HepG2 (cell line): Measurements from ENCODE around the gene TF. TPM values are rescaled to one million over a fixed set of nuclear protein-coding genes. Genes with fewer than 3 reads are reported as not detected.

Source experiments
- KLF11 ChIP-seq: IDR thresholded peaks from 2 replicates; pipeline ENCODE4 v1.6.1; 2016; ENCODE audit warnings: missing compliant biosample characterization
- MEIS1 ChIP-seq: sonication (generic); formaldehyde crosslinking; IDR thresholded peaks from 2 replicates; pipeline ENCODE4 v1.9.0; 2021; ENCODE audit warnings: mild to moderate bottlenecking, missing genetic modification reagents, moderate library complexity, borderline replicate concordance
- POLR2AphosphoS2 ChIP-seq: IDR thresholded peaks from 2 replicates; pipeline ENCODE4 v1.6.1; 2011; ENCODE audit warnings: low read depth, low read length, improper control_type of control experiment
- POLR2AphosphoS5 ChIP-seq: IDR thresholded peaks from 2 replicates; pipeline ENCODE4 v1.6.1; 2012; ENCODE audit warnings: low read depth, low read length
- PRMT3 ChIP-seq: sonication (generic); formaldehyde crosslinking; IDR thresholded peaks from 2 replicates; pipeline ENCODE4 v1.8.1; 2022; ENCODE audit warnings: low read depth, mild to moderate bottlenecking, moderate library complexity, missing genetic modification reagents, borderline replicate concordance
- ZFYVE20 ChIP-seq: sonication (generic); formaldehyde crosslinking; IDR thresholded peaks from 2 replicates; pipeline ENCODE4 v1.8.0; 2023; ENCODE audit warnings: low read depth, mild to moderate bottlenecking, moderate library complexity, missing genetic modification reagents, borderline replicate concordance
- ZNF292 ChIP-seq: sonication (generic); formaldehyde crosslinking; IDR thresholded peaks from 2 replicates; pipeline ENCODE4 v1.8.1; 2022; ENCODE audit warnings: mild to moderate bottlenecking, low read depth, missing genetic modification reagents, borderline replicate concordance
- ZNF326 ChIP-seq: sonication (generic); formaldehyde crosslinking; IDR thresholded peaks from 2 replicates; pipeline ENCODE4 v1.4.0; 2020; ENCODE audit warnings: missing genetic modification reagents, borderline replicate concordance
- ZNF7 ChIP-seq: IDR thresholded peaks from 2 replicates; pipeline ENCODE4 v1.6.1; 2016; ENCODE audit warnings: missing biosample characterization, missing genetic modification reagents
- ZNF780A ChIP-seq: sonication (generic); formaldehyde crosslinking; IDR thresholded peaks from 2 replicates; pipeline ENCODE4 v1.8.0; 2022; ENCODE audit warnings: mild to moderate bottlenecking, missing genetic modification reagents, moderate library complexity
- polyA plus RNA-seq, 8 experiments: library from polyadenylated mRNA; depleted of rRNA in 3 of 8; stranded (reverse) in 7 of 8; unstranded in 1 of 8; fragments of >200 nt; fragmentation: Illumina TruSeq in 4 of 8; extraction: Trizol in 4 of 8; gene quantifications; 2 replicates each; pipeline versions ENCODE4 v1.2.1 to v1.2.3, GENCODE V29; 2011 to 2016; ENCODE audit warnings: low read depth in 4 of 8, missing spikeins in 1 of 8, mixed read lengths in 1 of 8; ENCODE audit not compliant: insufficient read depth in 1 of 8
- total RNA-seq, 5 experiments: library from RNA; depleted of rRNA; stranded (reverse); fragments of >200 nt; fragmentation: Illumina TruSeq; extraction: Trizol; gene quantifications; 2 replicates each; pipeline ENCODE4 v1.2.3, GENCODE V29; 2016; ENCODE audit warnings: low read depth in 1 of 5
- TF ChIP-seq, protein P1 (sequence below): sonication (generic); formaldehyde crosslinking; IDR thresholded peaks from 2 replicates; pipeline ENCODE4 v1.4.0; 2020; ENCODE audit warnings: missing genetic modification reagents, mild to moderate bottlenecking, borderline replicate concordance
- TF ChIP-seq, protein P2 (sequence below): IDR thresholded peaks from 2 replicates; pipeline ENCODE4 v1.4.0; 2020; ENCODE audit warnings: mild to moderate bottlenecking, missing genetic modification reagents
- TF ChIP-seq, protein P3 (sequence below): sonication (generic); formaldehyde crosslinking; IDR thresholded peaks from 2 replicates; pipeline ENCODE4 v1.5.1; 2020; ENCODE audit warnings: mild to moderate bottlenecking, moderate library complexity, missing genetic modification reagents
- TF ChIP-seq, protein P4 (sequence below): fragments of 450-650 bp; IDR thresholded peaks from 2 replicates; pipeline ENCODE4 v1.6.1; 2017; ENCODE audit warnings: mild to moderate bottlenecking
- TF ChIP-seq, protein P5 (sequence below): fragments of 450-650 bp; IDR thresholded peaks from 2 replicates; pipeline ENCODE4 v1.6.1; 2016

TF gene
- total and polyA plus RNA-seq, 2 of the 13 experiments (the other 11 are each of a cell fraction or from before 2014, with no cell fraction given), result 10,074 to 11,821 TPM

DNA sequence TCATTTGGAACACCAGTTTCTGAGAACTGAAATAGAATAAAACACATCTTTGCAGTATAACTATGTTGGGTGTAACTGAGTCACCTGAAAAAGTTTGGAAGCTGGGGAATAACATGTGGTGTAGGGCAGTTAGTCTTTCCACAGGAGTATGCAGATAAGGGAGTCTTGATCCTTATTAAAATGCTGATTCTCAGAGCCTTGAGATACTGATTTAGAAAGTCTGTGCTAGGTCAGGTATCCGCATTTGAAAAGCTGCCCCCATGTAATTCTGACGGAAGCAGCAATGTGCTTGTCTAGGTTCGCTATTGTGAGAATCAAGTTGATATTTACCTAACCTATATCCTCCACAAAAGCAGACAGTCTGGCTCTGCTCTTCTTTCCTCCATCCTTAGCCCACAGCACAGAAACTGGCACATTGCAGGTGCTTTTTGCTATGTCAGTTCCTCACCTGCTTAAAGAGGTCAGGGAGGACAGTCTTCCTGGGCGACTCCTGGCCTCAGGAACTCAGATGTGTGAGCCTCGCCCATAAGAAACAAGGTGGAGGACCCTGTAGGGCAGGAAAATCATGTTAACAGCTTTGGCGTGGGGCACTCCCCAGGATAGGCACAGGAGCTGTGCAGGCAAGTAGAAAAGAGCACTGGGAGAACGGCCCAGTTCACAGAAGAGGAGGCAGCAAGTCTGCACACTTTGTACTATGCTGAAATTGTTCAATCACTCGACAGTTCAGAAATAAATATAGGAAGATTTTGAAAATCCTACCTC lies 31.8 kb downstream of the TF start (continued):
- TF ChIP-seq PRMT3 (no peak), ZNF292 (no peak), ZNF780A (CRISPR knock-in tag) (no peak), POLR2AphosphoS2 (peak; percentile 64; the same call in 1 of the 2 replicates), ZNF7 (CRISPR knock-in tag) (no peak), ZNF326 (CRISPR knock-in tag) (no peak), KLF11 (CRISPR knock-in tag) (no peak), POLR2AphosphoS5 (peak; percentile 25), ZFYVE20 (no peak), MEIS1 (CRISPR knock-in tag) (no peak)
- TF ChIP-seq, protein P1, sequence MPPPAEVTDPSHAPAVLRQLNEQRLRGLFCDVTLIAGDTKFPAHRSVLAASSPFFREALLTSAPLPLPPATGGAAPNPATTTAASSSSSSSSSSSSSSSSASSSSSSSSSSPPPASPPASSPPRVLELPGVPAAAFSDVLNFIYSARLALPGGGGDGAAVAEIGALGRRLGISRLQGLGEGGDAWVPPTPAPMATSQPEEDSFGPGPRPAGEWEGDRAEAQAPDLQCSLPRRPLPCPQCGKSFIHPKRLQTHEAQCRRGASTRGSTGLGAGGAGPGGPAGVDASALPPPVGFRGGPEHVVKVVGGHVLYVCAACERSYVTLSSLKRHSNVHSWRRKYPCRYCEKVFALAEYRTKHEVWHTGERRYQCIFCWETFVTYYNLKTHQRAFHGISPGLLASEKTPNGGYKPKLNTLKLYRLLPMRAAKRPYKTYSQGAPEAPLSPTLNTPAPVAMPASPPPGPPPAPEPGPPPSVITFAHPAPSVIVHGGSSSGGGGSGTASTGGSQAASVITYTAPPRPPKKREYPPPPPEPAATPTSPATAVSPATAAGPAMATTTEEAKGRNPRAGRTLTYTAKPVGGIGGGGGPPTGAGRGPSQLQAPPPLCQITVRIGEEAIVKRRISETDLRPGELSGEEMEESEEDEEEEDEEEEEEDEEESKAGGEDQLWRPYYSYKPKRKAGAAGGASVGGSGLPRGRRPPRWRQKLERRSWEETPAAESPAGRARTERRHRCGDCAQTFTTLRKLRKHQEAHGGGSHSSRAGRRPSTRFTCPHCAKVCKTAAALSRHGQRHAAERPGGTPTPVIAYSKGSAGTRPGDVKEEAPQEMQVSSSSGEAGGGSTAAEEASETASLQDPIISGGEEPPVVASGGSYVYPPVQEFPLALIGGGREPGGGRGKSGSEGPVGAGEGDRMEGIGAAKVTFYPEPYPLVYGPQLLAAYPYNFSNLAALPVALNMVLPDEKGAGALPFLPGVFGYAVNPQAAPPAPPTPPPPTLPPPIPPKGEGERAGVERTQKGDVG (CRISPR knock-in tag), result no peak
- TF ChIP-seq, protein P2, sequence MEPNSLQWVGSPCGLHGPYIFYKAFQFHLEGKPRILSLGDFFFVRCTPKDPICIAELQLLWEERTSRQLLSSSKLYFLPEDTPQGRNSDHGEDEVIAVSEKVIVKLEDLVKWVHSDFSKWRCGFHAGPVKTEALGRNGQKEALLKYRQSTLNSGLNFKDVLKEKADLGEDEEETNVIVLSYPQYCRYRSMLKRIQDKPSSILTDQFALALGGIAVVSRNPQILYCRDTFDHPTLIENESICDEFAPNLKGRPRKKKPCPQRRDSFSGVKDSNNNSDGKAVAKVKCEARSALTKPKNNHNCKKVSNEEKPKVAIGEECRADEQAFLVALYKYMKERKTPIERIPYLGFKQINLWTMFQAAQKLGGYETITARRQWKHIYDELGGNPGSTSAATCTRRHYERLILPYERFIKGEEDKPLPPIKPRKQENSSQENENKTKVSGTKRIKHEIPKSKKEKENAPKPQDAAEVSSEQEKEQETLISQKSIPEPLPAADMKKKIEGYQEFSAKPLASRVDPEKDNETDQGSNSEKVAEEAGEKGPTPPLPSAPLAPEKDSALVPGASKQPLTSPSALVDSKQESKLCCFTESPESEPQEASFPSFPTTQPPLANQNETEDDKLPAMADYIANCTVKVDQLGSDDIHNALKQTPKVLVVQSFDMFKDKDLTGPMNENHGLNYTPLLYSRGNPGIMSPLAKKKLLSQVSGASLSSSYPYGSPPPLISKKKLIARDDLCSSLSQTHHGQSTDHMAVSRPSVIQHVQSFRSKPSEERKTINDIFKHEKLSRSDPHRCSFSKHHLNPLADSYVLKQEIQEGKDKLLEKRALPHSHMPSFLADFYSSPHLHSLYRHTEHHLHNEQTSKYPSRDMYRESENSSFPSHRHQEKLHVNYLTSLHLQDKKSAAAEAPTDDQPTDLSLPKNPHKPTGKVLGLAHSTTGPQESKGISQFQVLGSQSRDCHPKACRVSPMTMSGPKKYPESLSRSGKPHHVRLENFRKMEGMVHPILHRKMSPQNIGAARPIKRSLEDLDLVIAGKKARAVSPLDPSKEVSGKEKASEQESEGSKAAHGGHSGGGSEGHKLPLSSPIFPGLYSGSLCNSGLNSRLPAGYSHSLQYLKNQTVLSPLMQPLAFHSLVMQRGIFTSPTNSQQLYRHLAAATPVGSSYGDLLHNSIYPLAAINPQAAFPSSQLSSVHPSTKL (CRISPR knock-in tag), result no peak
- TF ChIP-seq, protein P3, sequence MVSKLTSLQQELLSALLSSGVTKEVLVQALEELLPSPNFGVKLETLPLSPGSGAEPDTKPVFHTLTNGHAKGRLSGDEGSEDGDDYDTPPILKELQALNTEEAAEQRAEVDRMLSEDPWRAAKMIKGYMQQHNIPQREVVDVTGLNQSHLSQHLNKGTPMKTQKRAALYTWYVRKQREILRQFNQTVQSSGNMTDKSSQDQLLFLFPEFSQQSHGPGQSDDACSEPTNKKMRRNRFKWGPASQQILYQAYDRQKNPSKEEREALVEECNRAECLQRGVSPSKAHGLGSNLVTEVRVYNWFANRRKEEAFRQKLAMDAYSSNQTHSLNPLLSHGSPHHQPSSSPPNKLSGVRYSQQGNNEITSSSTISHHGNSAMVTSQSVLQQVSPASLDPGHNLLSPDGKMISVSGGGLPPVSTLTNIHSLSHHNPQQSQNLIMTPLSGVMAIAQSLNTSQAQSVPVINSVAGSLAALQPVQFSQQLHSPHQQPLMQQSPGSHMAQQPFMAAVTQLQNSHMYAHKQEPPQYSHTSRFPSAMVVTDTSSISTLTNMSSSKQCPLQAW, result no peak
- TF ChIP-seq, protein P4, sequence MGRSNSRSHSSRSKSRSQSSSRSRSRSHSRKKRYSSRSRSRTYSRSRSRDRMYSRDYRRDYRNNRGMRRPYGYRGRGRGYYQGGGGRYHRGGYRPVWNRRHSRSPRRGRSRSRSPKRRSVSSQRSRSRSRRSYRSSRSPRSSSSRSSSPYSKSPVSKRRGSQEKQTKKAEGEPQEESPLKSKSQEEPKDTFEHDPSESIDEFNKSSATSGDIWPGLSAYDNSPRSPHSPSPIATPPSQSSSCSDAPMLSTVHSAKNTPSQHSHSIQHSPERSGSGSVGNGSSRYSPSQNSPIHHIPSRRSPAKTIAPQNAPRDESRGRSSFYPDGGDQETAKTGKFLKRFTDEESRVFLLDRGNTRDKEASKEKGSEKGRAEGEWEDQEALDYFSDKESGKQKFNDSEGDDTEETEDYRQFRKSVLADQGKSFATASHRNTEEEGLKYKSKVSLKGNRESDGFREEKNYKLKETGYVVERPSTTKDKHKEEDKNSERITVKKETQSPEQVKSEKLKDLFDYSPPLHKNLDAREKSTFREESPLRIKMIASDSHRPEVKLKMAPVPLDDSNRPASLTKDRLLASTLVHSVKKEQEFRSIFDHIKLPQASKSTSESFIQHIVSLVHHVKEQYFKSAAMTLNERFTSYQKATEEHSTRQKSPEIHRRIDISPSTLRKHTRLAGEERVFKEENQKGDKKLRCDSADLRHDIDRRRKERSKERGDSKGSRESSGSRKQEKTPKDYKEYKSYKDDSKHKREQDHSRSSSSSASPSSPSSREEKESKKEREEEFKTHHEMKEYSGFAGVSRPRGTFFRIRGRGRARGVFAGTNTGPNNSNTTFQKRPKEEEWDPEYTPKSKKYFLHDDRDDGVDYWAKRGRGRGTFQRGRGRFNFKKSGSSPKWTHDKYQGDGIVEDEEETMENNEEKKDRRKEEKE, result no peak
- TF ChIP-seq, protein P5, sequence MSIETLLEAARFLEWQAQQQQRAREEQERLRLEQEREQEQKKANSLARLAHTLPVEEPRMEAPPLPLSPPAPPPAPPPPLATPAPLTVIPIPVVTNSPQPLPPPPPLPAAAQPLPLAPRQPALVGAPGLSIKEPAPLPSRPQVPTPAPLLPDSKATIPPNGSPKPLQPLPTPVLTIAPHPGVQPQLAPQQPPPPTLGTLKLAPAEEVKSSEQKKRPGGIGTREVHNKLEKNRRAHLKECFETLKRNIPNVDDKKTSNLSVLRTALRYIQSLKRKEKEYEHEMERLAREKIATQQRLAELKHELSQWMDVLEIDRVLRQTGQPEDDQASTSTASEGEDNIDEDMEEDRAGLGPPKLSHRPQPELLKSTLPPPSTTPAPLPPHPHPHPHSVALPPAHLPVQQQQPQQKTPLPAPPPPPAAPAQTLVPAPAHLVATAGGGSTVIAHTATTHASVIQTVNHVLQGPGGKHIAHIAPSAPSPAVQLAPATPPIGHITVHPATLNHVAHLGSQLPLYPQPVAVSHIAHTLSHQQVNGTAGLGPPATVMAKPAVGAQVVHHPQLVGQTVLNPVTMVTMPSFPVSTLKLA, result no peak
